HCT116 (cell line): ENCODE results near the gene GYG1. TPM values are rescaled to one million over a fixed set of nuclear protein-coding genes. Genes with fewer than 3 reads are reported as not detected.

Source experiments
- ATAC-seq: fragments of 200-7000 bp; cut with Tn5 transposase; 2 replicates; pipeline ENCODE4 v1.9.1; 2020; ENCODE audit warnings: mild to moderate bottlenecking, moderate library complexity
- BruUV-seq: library from RNA; stranded (reverse); fragments of 400-500 nt; replicated peaks from 2 replicates; lab custom pipeline; 2021; lab: Mats Ljungman, UMichigan
- CTCF ChIA-PET: fragments of 300-600 bp; sonication (Branson Sonifier 250); formaldehyde crosslinking; loops from one replicate; lab custom pipeline; 2021; ENCODE audit warnings: antibody characterized with exemption; lab: Charles Lee
- POLR2A ChIA-PET: fragments of 300-600, 350-600 bp; sonication (Branson Sonifier 250); formaldehyde crosslinking; loops from one replicate; lab custom pipeline; 2021; ENCODE audit warnings: antibody characterized with exemption; lab: Charles Lee
- RAD21 ChIA-PET, 2 experiments: fragments of 300-600 bp; sonication (Branson Sonifier 250); formaldehyde crosslinking; loops; one replicate each; lab custom pipeline; 2023; ENCODE audit warnings: low total read pairs in 2 of 2; ENCODE audit not compliant: uncharacterized antibody in 2 of 2, unreplicated experiment in 2 of 2, low non-redundant PET in 1 of 2; lab: Charles Lee
- DNase-seq: peaks from one replicate; pipeline ENCODE4 v3.0.0-alpha.2; 2010; ENCODE audit warnings: low read depth, low spot score
- H2AFZ ChIP-seq: fragments of 200-600 bp; shearing (Covaris generic), sonication (generic); 2 replicates; pipeline ENCODE4 v1.6.1; 2017; ENCODE audit warnings: low read depth, mixed run types, mixed read lengths, antibody characterized with exemption, low read length; ENCODE audit not compliant: poor library complexity, severe bottlenecking
- H3K27ac ChIP-seq: 2 replicates; pipeline ENCODE4 v1.5.1; 2012; ENCODE audit warnings: low read depth, low read length
- H3K27me3 ChIP-seq: fragments of 200-600 bp; sonication (generic); 2 replicates; pipeline ENCODE4 v1.6.1; 2016; ENCODE audit warnings: mixed run types, low read length, mixed read lengths; ENCODE audit not compliant: insufficient read depth
- H3K36me3 ChIP-seq, 2 experiments: fragments of 200-500 bp in 1 of 2; fragments of 200-600 bp in 1 of 2; sonication (Bioruptor generic) in 1 of 2; sonication (generic) in 1 of 2; 2 replicates each; pipeline versions ENCODE4 v1.5.1 to v1.6.1; 2014 to 2016; ENCODE audit warnings: low read length in 2 of 2, inconsistent platforms in 1 of 2, mixed read lengths in 1 of 2, mixed run types in 1 of 2; ENCODE audit not compliant: insufficient read depth in 2 of 2, control insufficient read depth in 1 of 2
- H3K4me1 ChIP-seq, 2 experiments: fragments of 200-600 bp in 1 of 2; sonication (generic) in 1 of 2; 2 replicates each; pipeline versions ENCODE4 v1.5.1 to v1.6.1; 2012 to 2017; ENCODE audit warnings: low read length in 2 of 2, inconsistent platforms in 1 of 2, mild to moderate bottlenecking in 1 of 2, mixed read lengths in 1 of 2, mixed run types in 1 of 2, moderate library complexity in 1 of 2; ENCODE audit not compliant: insufficient read depth in 2 of 2, control insufficient read depth in 1 of 2
- H3K4me2 ChIP-seq: fragments of 200-600 bp; sonication (generic); 2 replicates; pipeline ENCODE4 v1.6.1; 2017; ENCODE audit warnings: mixed run types, low read length, mixed read lengths
- H3K4me3 ChIP-seq, 2 experiments: fragments of 200-600 bp in 1 of 2; sonication (generic) in 1 of 2; replicated peaks in 1 of 2; 2 replicates each; pipeline ENCODE4 v1.5.1; 2011 to 2016; ENCODE audit warnings: low read length in 2 of 2, control low read depth in 1 of 2, low read depth in 1 of 2, mild to moderate bottlenecking in 1 of 2, mixed read lengths in 1 of 2, mixed run types in 1 of 2
- H3K79me2 ChIP-seq: fragments of 200-600 bp; sonication (generic); 2 replicates; pipeline ENCODE4 v1.6.1; 2017; ENCODE audit warnings: mild to moderate bottlenecking, mixed run types, low read length, moderate library complexity, mixed read lengths; ENCODE audit not compliant: insufficient read depth
- H3K9ac ChIP-seq: fragments of 200-600 bp; sonication (generic); 2 replicates; pipeline ENCODE4 v1.6.1; 2016; ENCODE audit warnings: low read length, mixed read lengths
- H3K9me2 ChIP-seq: fragments of 200-600 bp; sonication (generic), shearing (Covaris generic); 2 replicates; pipeline ENCODE4 v1.6.1; 2017; ENCODE audit warnings: mixed run types, mild to moderate bottlenecking, moderate library complexity; ENCODE audit not compliant: insufficient read depth
- H3K9me3 ChIP-seq, 2 experiments: fragments of 200-500 bp in 1 of 2; fragments of 200-600 bp in 1 of 2; sonication (Bioruptor generic) in 1 of 2; sonication (generic) in 1 of 2; 2 replicates each; pipeline ENCODE4 v1.6.1; 2014 to 2017; ENCODE audit warnings: low read length in 2 of 2, mixed read lengths in 2 of 2, inconsistent platforms in 1 of 2, low read depth in 1 of 2, mild to moderate bottlenecking in 1 of 2, mixed run types in 1 of 2, moderate library complexity in 1 of 2; ENCODE audit not compliant: control insufficient read depth in 1 of 2, insufficient read depth in 1 of 2
- H4K20me1 ChIP-seq: fragments of 200-600 bp; sonication (generic), shearing (Covaris generic); 2 replicates; pipeline ENCODE4 v1.6.1; 2017; ENCODE audit warnings: mixed run types, mild to moderate bottlenecking, moderate library complexity; ENCODE audit not compliant: insufficient read depth
- CBX3 ChIP-seq: IDR thresholded peaks from 2 replicates; pipeline ENCODE4 v1.6.1; 2012; ENCODE audit warnings: low read depth
- EGR1 ChIP-seq: IDR thresholded peaks from 2 replicates; pipeline ENCODE4 v1.6.1; 2012; ENCODE audit warnings: low read depth
- EZH2phosphoT487 ChIP-seq: fragments of 200-600 bp; IDR thresholded peaks from 2 replicates; pipeline ENCODE4 v1.6.1; 2018; ENCODE audit warnings: antibody characterized with exemption, borderline replicate concordance
- FOSL1 ChIP-seq: IDR thresholded peaks from 2 replicates; pipeline ENCODE4 v1.6.1; 2012; ENCODE audit warnings: low read depth
- RAD21 ChIP-seq: IDR thresholded peaks from 2 replicates; pipeline ENCODE4 v1.6.1; 2012; ENCODE audit warnings: low read depth, mild to moderate bottlenecking
- SRF ChIP-seq: IDR thresholded peaks from 2 replicates; pipeline ENCODE4 v1.6.1; 2012; ENCODE audit warnings: low read depth
- ZNF274 ChIP-seq: fragments of 200-500 bp; sonication (Bioruptor generic); IDR thresholded peaks from 2 replicates; pipeline ENCODE4 v1.6.1; 2014; ENCODE audit warnings: mild to moderate bottlenecking, low read depth, low read length, inconsistent platforms
- intact Hi-C: fragments of 100-400 bp; cut with micrococcal nuclease; formaldehyde crosslinking; loops from 2 replicates; pipeline ENCODE4 v1.10.0; 2022
- total RNA-seq: library from RNA; stranded (reverse); gene quantifications from one replicate; pipeline ENCODE4 v1.2.1, GENCODE V29; 2021; ENCODE audit not compliant: unreplicated experiment
- TF ChIP-seq, protein P1 (sequence below), 3 experiments: fragments of 200-600 bp in 1 of 3; sonication (generic) in 1 of 3; IDR thresholded peaks in 2 of 3; conservative IDR thresholded peaks in 1 of 3; 2 replicates each; pipeline ENCODE4 v1.5.1; 2012 to 2017; ENCODE audit warnings: low read depth in 2 of 3, low read length in 2 of 3, antibody characterized with exemption in 1 of 3, borderline replicate concordance in 1 of 3, control low read depth in 1 of 3, mild to moderate bottlenecking in 1 of 3, mixed read lengths in 1 of 3, mixed run types in 1 of 3, moderate library complexity in 1 of 3; ENCODE audit not compliant: insufficient read depth in 1 of 3

Gene GYG1
- total RNA-seq, 1 experiment from 2014 or later: 28.9 TPM

- Histone ChIP-seq H3K4me2 (no peak overlapping the region), H3K9ac (no peak overlapping the region), H3K9me2 (no peaks in the 10 kb centered on the region), H3K4me1 (no peaks in the 10 kb centered on the region), H3K36me3 (no peaks in the 10 kb centered on the region), H2AFZ (no peak overlapping the region), H3K79me2 (no peaks in the 10 kb centered on the region), H3K9me3 (no peaks in the 10 kb centered on the region), H3K27me3 (no peaks in the 10 kb centered on the region), H3K4me3 (no peak overlapping the region), H4K20me1 (no peaks in the 10 kb centered on the region), H3K27ac (no peak overlapping the region)
- ChIA-PET RAD21 (no interaction called here), POLR2A (no interaction called here), CTCF (no interaction called here)
- ATAC-seq: no peak
- no TSS peak for BruUV-seq
- no peak for DNase-seq
- TF ChIP-seq SRF (no peak), RAD21 (no peak), EGR1 (no peak), FOSL1 (no peak), ZNF274 (no peak), CBX3 (no peak)
- TF ChIP-seq, protein P1, sequence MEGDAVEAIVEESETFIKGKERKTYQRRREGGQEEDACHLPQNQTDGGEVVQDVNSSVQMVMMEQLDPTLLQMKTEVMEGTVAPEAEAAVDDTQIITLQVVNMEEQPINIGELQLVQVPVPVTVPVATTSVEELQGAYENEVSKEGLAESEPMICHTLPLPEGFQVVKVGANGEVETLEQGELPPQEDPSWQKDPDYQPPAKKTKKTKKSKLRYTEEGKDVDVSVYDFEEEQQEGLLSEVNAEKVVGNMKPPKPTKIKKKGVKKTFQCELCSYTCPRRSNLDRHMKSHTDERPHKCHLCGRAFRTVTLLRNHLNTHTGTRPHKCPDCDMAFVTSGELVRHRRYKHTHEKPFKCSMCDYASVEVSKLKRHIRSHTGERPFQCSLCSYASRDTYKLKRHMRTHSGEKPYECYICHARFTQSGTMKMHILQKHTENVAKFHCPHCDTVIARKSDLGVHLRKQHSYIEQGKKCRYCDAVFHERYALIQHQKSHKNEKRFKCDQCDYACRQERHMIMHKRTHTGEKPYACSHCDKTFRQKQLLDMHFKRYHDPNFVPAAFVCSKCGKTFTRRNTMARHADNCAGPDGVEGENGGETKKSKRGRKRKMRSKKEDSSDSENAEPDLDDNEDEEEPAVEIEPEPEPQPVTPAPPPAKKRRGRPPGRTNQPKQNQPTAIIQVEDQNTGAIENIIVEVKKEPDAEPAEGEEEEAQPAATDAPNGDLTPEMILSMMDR (IDR thresholded peaks at IDR 0.05 in 2 of 3, conservative IDR thresholded peaks at IDR 0.05 in 1 of 3; ENCODE audit: borderline replicate concordance in 1 of 3, insufficient read depth in 1 of 3, low read depth in 2 of 3, low read length in 2 of 3): no peak
- intact Hi-C loops: no loop called here
Measured at GRCh38 chr3:149018247-149018646, 26.9 kb downstream of the GYG1 start.

DNA sequence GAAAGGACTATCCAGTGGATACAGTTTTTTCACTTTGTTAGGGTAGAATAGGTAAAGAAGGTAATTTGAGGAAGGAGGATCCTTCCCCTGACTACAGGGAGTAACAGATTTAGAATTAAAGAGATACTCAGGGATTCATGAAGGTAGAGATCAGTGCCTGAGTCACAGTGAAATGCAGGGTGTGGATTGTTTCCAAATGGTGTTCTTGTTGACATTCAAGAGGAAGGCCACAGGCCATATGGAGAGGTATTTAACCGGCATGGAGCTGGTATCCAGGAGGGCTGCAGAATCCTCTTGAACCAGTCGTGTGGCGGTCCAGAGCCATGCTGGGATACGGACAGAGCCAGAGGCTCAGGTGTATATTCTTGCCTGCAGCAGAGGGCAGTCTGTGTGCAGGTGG is 28.2 kb downstream of the GYG1 start:
- ChIA-PET RAD21 (no interaction called here), CTCF (no interaction called here), POLR2A (no interaction called here)
- H3K9me2 ChIP-seq: no peaks in the 10 kb centered on the region
- H2AFZ ChIP-seq: no peak overlapping the region
- H3K9ac ChIP-seq: no peak overlapping the region
- no peaks in the 10 kb centered on the region for H3K9me3 ChIP-seq
- no peaks in the 10 kb centered on the region for H4K20me1 ChIP-seq
- H3K27ac ChIP-seq: no peak overlapping the region
- BruUV-seq: no TSS peak
- no peak for DNase-seq
- H3K36me3 ChIP-seq: peaks cover 0 to 7% of the 10 kb centered on the region in 2 experiments; a peak in 2 of 4 replicates
- TF ChIP-seq EZH2phosphoT487: no peak
- ATAC-seq: no peak
- no peak overlapping the region for H3K4me2 ChIP-seq
- no peaks in the 10 kb centered on the region for H3K27me3 ChIP-seq
- no peaks in the 10 kb centered on the region for H3K79me2 ChIP-seq
- no peak overlapping the region for H3K4me3 ChIP-seq
- intact Hi-C loops: no loop called here
- H3K4me1 ChIP-seq: no peaks in the 10 kb centered on the region
